Natural killer cell (primary cell): ENCODE measurements around the gene C1orf21. TPM values are rescaled to one million over a fixed set of nuclear protein-coding genes. Genes with fewer than 3 reads are reported as not detected.

Source experiments
- ATAC-seq, 3 donors: fragments of 150-1000 bp in 2 of 3; fragments of 200-7000 bp in 1 of 3; cut with Tn5 transposase; 1 replicate in 1 of 3; 2 replicates in 2 of 3; pipeline ENCODE4 v1.10.0; 2021; ENCODE audit warnings: mild to moderate bottlenecking in 2 of 3, moderate library complexity in 2 of 3
- DNase-seq, 2 donors: peaks; one replicate each; pipeline versions ENCODE4 v3.0.0 to v3.0.0-alpha.2; 2013 to 2021; ENCODE audit warnings: mixed read lengths in 1 of 2
- H3K27ac ChIP-seq: one replicate; pipeline ENCODE4 v1.5.1; 2013; ENCODE audit warnings: mild to moderate bottlenecking, low read length
- H3K27me3 ChIP-seq: one replicate; pipeline ENCODE4 v1.6.1; 2013; ENCODE audit warnings: low read length; ENCODE audit not compliant: control insufficient read depth, insufficient read depth
- H3K36me3 ChIP-seq: one replicate; pipeline ENCODE4 v1.6.1; 2013; ENCODE audit warnings: low read length; ENCODE audit not compliant: control insufficient read depth, insufficient read depth
- H3K4me1 ChIP-seq: one replicate; pipeline ENCODE4 v1.6.1; 2013; ENCODE audit warnings: low read length; ENCODE audit not compliant: control insufficient read depth, insufficient read depth
- H3K4me3 ChIP-seq: one replicate; pipeline ENCODE4 v1.5.1; 2013; ENCODE audit warnings: low read length
- H3K9me3 ChIP-seq: one replicate; pipeline ENCODE4 v1.6.1; 2013; ENCODE audit warnings: low read length; ENCODE audit not compliant: control insufficient read depth, insufficient read depth
- H3K27ac Mint-ChIP-seq, 2 donors: one replicate each; pipeline ENCODE4 v1.8.0; 2022; ENCODE audit warnings: mild to moderate bottlenecking in 2 of 2, mixed read lengths in 2 of 2, moderate library complexity in 1 of 2
- H3K27me3 Mint-ChIP-seq, 2 donors: one replicate each; pipeline ENCODE4 v1.8.0; 2022; ENCODE audit warnings: low read depth in 2 of 2, mixed read lengths in 2 of 2
- H3K36me3 Mint-ChIP-seq: one replicate; pipeline ENCODE4 v1.8.0; 2022; ENCODE audit warnings: mixed read lengths
- H3K4me1 Mint-ChIP-seq, 2 donors: one replicate each; pipeline ENCODE4 v1.8.0; 2022; ENCODE audit warnings: mixed read lengths in 2 of 2
- H3K4me3 Mint-ChIP-seq: one replicate; pipeline ENCODE4 v1.8.0; 2022; ENCODE audit warnings: mild to moderate bottlenecking, moderate library complexity, mixed read lengths
- H3K9me3 Mint-ChIP-seq, 2 donors: one replicate each; pipeline ENCODE4 v1.8.0; 2022; ENCODE audit warnings: mixed read lengths in 2 of 2
- WGBS: methylation state at CpG from one replicate; pipeline ENCODE4 v1.1.7; 2013; ENCODE audit warnings: missing lambda C conversion rate; ENCODE audit not compliant: insufficient coverage; 5-methylcytosine and 5-hydroxymethylcytosine counted together
- intact Hi-C: fragments of 100-400 bp; cut with micrococcal nuclease; formaldehyde crosslinking; loops from one replicate; pipeline ENCODE4 v1.14.2; 2022
- total RNA-seq, 4 donors: library from RNA; stranded (reverse); fragments of 120-200 nt in 1 of 4; gene quantifications; one replicate each; pipeline versions ENCODE4 v1.2.3 to v1.2.4, GENCODE V29; 2013 to 2022
- TF ChIP-seq, protein P1 (sequence below): fragments of 200-600 bp; IDR thresholded peaks from one replicate; pipeline ENCODE4 v1.8.0; 2022; ENCODE audit warnings: antibody characterized with exemption

Gene C1orf21
- total RNA-seq, 3 donors from 2014 or later (not counting 1 experiment from before 2014, with no cell fraction given) = 84.3 to 111 (median 88.3) TPM

DNA sequence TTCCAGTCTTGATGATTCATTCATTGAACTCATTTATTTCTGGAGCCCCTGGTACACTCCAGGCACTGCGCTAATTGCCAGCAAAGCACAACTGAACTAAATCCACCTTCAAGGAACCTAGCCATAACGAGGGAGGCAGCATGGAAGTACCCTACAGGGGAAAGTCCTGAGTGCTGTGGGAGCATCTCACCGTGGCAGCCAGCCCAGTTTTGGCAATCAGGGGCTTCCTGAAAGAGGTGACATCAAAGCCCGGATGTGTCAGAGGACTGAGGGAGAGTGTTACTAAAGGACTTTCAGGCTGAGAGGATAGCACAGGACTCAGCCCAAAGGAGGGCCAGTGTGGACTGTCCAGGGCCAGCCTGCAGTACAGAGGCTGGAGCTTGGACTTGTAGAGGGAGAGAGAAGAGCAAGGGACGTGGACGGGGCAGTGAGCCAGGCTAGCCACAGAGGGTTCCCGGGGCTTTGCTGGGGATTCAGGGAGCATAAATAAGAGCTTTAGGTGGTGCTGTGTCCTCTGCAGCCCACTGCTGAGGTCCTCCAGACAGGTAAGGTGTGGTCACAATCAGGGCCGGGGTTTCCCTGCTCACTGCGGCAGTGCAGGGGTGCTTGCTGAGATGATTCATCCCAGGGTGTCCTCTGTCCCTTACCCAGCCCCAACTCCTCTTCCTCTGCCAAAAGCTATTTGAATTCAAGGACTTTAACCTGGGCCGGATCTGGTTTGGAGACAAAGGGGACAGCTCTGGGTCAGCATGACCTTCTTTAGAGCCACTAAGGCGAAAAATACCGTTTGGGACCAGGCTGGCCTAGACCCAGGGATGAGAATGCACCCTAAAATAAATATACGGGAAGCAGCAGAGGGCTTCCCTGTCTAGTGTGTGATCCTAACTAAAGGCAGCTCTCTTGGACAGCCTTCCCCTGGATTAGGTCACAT lies 239.5 kb downstream of the C1orf21 start:
- DNase-seq = no peak
- TF ChIP-seq, protein P1, sequence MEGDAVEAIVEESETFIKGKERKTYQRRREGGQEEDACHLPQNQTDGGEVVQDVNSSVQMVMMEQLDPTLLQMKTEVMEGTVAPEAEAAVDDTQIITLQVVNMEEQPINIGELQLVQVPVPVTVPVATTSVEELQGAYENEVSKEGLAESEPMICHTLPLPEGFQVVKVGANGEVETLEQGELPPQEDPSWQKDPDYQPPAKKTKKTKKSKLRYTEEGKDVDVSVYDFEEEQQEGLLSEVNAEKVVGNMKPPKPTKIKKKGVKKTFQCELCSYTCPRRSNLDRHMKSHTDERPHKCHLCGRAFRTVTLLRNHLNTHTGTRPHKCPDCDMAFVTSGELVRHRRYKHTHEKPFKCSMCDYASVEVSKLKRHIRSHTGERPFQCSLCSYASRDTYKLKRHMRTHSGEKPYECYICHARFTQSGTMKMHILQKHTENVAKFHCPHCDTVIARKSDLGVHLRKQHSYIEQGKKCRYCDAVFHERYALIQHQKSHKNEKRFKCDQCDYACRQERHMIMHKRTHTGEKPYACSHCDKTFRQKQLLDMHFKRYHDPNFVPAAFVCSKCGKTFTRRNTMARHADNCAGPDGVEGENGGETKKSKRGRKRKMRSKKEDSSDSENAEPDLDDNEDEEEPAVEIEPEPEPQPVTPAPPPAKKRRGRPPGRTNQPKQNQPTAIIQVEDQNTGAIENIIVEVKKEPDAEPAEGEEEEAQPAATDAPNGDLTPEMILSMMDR = no peak

DNA sequence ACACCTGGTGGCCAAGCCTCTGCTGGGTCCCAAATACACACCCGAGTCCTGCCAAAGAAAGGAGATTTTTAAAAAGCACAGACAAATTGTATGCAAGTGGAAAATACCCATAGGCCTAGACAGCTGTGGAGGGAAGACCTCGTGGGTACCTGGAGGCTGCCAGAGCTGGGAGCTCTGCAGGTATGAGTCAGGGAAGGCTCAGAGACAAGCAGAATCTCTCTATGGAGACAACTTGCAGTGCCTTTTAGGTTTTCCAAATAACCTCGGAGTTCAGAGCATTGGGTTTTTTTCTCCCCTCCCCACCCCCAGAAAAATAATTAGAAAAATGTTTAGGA lies 240.1 kb downstream of the C1orf21 start:
- Histone ChIP-seq H3K27me3 (no peaks in the 10 kb centered on the region), H3K36me3 (no peaks in the 10 kb centered on the region), H3K9me3 (no peaks in the 10 kb centered on the region), H3K4me1 (no peaks in the 10 kb centered on the region), H3K4me3 (no peak overlapping the region), H3K27ac (no peak overlapping the region)
- TF ChIP-seq, protein P1 = no peak
- WGBS = 87% methylated on average over 2 of the region's 3 CpGs
- intact Hi-C loops = no loop called here
- no peak for ATAC-seq
- no peak overlapping the region for H3K4me3 Mint-ChIP-seq
- H3K4me1 Mint-ChIP-seq = peaks cover 16 to 25% of the 10 kb centered on the region in 2 donors
- no peaks in the 10 kb centered on the region for H3K9me3 Mint-ChIP-seq
- no peaks in the 10 kb centered on the region for H3K36me3 Mint-ChIP-seq
- H3K27me3 Mint-ChIP-seq = no peaks in the 10 kb centered on the region
- H3K27ac Mint-ChIP-seq = no peak overlapping the region
- DNase-seq = no peak

More for the DNA sequence above, 239.5 kb downstream of the C1orf21 start:
- Mint-ChIP-seq H3K9me3 (no peaks in the 10 kb centered on the region), H3K36me3 (no peaks in the 10 kb centered on the region), H3K4me1 (peaks cover 18 to 22% of the 10 kb centered on the region in 2 donors), H3K4me3 (no peak overlapping the region), H3K27me3 (no peaks in the 10 kb centered on the region), H3K27ac (peak overlapping the region in 1 of 2 donors; percentile 34)
- H3K4me3 ChIP-seq = no peak overlapping the region
- no peaks in the 10 kb centered on the region for H3K9me3 ChIP-seq
- intact Hi-C loops = no loop called here
- H3K27me3 ChIP-seq = no peaks in the 10 kb centered on the region
- H3K4me1 ChIP-seq = no peaks in the 10 kb centered on the region
- H3K27ac ChIP-seq = no peak overlapping the region
- H3K36me3 ChIP-seq = no peaks in the 10 kb centered on the region
- WGBS = 91% methylated on average over 13 of the region's 13 CpGs
- no peak for ATAC-seq

DNA sequence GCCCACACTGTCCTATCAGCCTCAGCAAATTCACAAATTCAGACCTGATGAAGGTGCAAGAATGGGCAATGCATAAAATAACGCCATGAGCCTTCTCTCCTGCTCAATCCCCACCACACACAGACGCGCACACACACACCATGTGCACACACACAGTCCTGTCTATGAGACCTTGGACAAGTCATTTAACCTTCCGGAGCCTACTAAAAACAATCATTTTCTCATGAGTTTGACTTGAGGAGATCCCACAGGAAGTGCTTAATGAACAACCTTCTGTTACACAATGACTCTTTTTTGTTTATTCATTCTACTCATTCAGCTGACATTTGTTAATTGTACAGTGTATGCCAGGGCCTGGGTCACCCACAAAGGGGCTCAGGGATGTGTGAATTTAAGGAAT lies 242.4 kb downstream of the C1orf21 start:
- TF ChIP-seq, protein P1 = no peak
- Histone ChIP-seq H3K27ac (no peak overlapping the region), H3K36me3 (no peaks in the 10 kb centered on the region), H3K9me3 (no peaks in the 10 kb centered on the region), H3K4me3 (no peak overlapping the region), H3K27me3 (no peaks in the 10 kb centered on the region), H3K4me1 (no peaks in the 10 kb centered on the region)
- Mint-ChIP-seq H3K4me3 (no peak overlapping the region), H3K27ac (peak overlapping the region in 1 of 2 donors; percentile 15), H3K27me3 (no peaks in the 10 kb centered on the region), H3K36me3 (no peaks in the 10 kb centered on the region), H3K4me1 (peaks cover 12 to 25% of the 10 kb centered on the region in 2 donors), H3K9me3 (no peaks in the 10 kb centered on the region)
- intact Hi-C loops = no loop called here
- WGBS = 83% methylated on average over 4 of the region's 4 CpGs
- ATAC-seq = no peak
- DNase-seq = no peak
